Natural killer cell (primary cell): Measurements from ENCODE around the gene TCEANC2. TPM values are rescaled to one million over a fixed set of nuclear protein-coding genes. Genes with fewer than 3 reads are reported as not detected.
"Not testable (repeated sequence)": the region's sequence is repeated elsewhere in the genome, so short reads cannot be mapped to it uniquely, and the experiment has no call there.

Source experiments
- ATAC-seq, 3 donors: fragments of 150-1000 bp in 2 of 3; fragments of 200-7000 bp in 1 of 3; cut with Tn5 transposase; 1 replicate in 1 of 3; 2 replicates in 2 of 3; pipeline ENCODE4 v1.10.0; 2021; ENCODE audit warnings: mild to moderate bottlenecking in 2 of 3, moderate library complexity in 2 of 3
- DNase-seq, 2 donors: peaks; one replicate each; pipeline versions ENCODE4 v3.0.0 to v3.0.0-alpha.2; 2013 to 2021; ENCODE audit warnings: mixed read lengths in 1 of 2
- H3K27ac ChIP-seq: one replicate; pipeline ENCODE4 v1.5.1; 2013; ENCODE audit warnings: mild to moderate bottlenecking, low read length
- H3K27me3 ChIP-seq: one replicate; pipeline ENCODE4 v1.6.1; 2013; ENCODE audit warnings: low read length; ENCODE audit not compliant: control insufficient read depth, insufficient read depth
- H3K36me3 ChIP-seq: one replicate; pipeline ENCODE4 v1.6.1; 2013; ENCODE audit warnings: low read length; ENCODE audit not compliant: control insufficient read depth, insufficient read depth
- H3K4me1 ChIP-seq: one replicate; pipeline ENCODE4 v1.6.1; 2013; ENCODE audit warnings: low read length; ENCODE audit not compliant: control insufficient read depth, insufficient read depth
- H3K4me3 ChIP-seq: one replicate; pipeline ENCODE4 v1.5.1; 2013; ENCODE audit warnings: low read length
- H3K9me3 ChIP-seq: one replicate; pipeline ENCODE4 v1.6.1; 2013; ENCODE audit warnings: low read length; ENCODE audit not compliant: control insufficient read depth, insufficient read depth
- H3K27ac Mint-ChIP-seq, 2 donors: one replicate each; pipeline ENCODE4 v1.8.0; 2022; ENCODE audit warnings: mild to moderate bottlenecking in 2 of 2, mixed read lengths in 2 of 2, moderate library complexity in 1 of 2
- H3K27me3 Mint-ChIP-seq, 2 donors: one replicate each; pipeline ENCODE4 v1.8.0; 2022; ENCODE audit warnings: low read depth in 2 of 2, mixed read lengths in 2 of 2
- H3K36me3 Mint-ChIP-seq: one replicate; pipeline ENCODE4 v1.8.0; 2022; ENCODE audit warnings: mixed read lengths
- H3K4me1 Mint-ChIP-seq, 2 donors: one replicate each; pipeline ENCODE4 v1.8.0; 2022; ENCODE audit warnings: mixed read lengths in 2 of 2
- H3K4me3 Mint-ChIP-seq: one replicate; pipeline ENCODE4 v1.8.0; 2022; ENCODE audit warnings: mild to moderate bottlenecking, moderate library complexity, mixed read lengths
- H3K9me3 Mint-ChIP-seq, 2 donors: one replicate each; pipeline ENCODE4 v1.8.0; 2022; ENCODE audit warnings: mixed read lengths in 2 of 2
- WGBS: methylation state at CpG from one replicate; pipeline ENCODE4 v1.1.7; 2013; ENCODE audit warnings: missing lambda C conversion rate; ENCODE audit not compliant: insufficient coverage; 5-methylcytosine and 5-hydroxymethylcytosine counted together
- intact Hi-C: fragments of 100-400 bp; cut with micrococcal nuclease; formaldehyde crosslinking; loops from one replicate; pipeline ENCODE4 v1.14.2; 2022
- total RNA-seq, 4 donors: library from RNA; stranded (reverse); fragments of 120-200 nt in 1 of 4; gene quantifications; one replicate each; pipeline versions ENCODE4 v1.2.3 to v1.2.4, GENCODE V29; 2013 to 2022
- TF ChIP-seq, protein P1 (sequence below): fragments of 200-600 bp; IDR thresholded peaks from one replicate; pipeline ENCODE4 v1.8.0; 2022; ENCODE audit warnings: antibody characterized with exemption

The TCEANC2 gene
- total RNA-seq = 1 to 10 TPM; 5.1 to 9.5 (median 7.3) TPM
- total RNA-seq (2013) = 11.4 TPM

- Mint-ChIP-seq H3K9me3 (no peaks in the 10 kb centered on the region), H3K4me1 (peaks cover 23 to 24% of the 10 kb centered on the region in 2 donors), H3K27me3 (no peaks in the 10 kb centered on the region), H3K27ac (no peak within 1 kb of the TSS), H3K36me3 (no peaks in the 10 kb centered on the region), H3K4me3 (no peak within 1 kb of the TSS)
- peak within 1 kb of the TSS; percentile 88 for H3K4me3 ChIP-seq
- TF ChIP-seq, protein P1, sequence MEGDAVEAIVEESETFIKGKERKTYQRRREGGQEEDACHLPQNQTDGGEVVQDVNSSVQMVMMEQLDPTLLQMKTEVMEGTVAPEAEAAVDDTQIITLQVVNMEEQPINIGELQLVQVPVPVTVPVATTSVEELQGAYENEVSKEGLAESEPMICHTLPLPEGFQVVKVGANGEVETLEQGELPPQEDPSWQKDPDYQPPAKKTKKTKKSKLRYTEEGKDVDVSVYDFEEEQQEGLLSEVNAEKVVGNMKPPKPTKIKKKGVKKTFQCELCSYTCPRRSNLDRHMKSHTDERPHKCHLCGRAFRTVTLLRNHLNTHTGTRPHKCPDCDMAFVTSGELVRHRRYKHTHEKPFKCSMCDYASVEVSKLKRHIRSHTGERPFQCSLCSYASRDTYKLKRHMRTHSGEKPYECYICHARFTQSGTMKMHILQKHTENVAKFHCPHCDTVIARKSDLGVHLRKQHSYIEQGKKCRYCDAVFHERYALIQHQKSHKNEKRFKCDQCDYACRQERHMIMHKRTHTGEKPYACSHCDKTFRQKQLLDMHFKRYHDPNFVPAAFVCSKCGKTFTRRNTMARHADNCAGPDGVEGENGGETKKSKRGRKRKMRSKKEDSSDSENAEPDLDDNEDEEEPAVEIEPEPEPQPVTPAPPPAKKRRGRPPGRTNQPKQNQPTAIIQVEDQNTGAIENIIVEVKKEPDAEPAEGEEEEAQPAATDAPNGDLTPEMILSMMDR = no peak
- peak; percentile 88 to 96 (median 90) for ATAC-seq
- intact Hi-C loops = loop anchor here (1.0 to 5.0 kb wide), 6 partner anchors 108 to 754 kb away; partner anchors contain the start of genes IFT25, NDC1, PARS2 and SSBP3
- peak; percentile 93 to 99 for DNase-seq
- no peaks in the 10 kb centered on the region for H3K27me3 ChIP-seq
- WGBS = 0% methylated on average over 59 of the region's 59 CpGs
- peak within 1 kb of the TSS; percentile 84 for H3K27ac ChIP-seq
- H3K4me1 ChIP-seq = peaks cover 33% of the 10 kb centered on the region
- H3K36me3 ChIP-seq = peaks cover 4% of the 10 kb centered on the region
- H3K9me3 ChIP-seq = no peaks in the 10 kb centered on the region
Measured at GRCh38 chr1:54052934-54053744, at the start of gene TCEANC2, which contains the start of gene TMEM59. TCEANC2 (plus strand) TSS chr1:54053608; CDS start chr1:54054423, 815 bp downstream. TMEM59 (minus strand) TSS chr1:54053204; CDS start chr1:54053188, 16 bp downstream.

DNA sequence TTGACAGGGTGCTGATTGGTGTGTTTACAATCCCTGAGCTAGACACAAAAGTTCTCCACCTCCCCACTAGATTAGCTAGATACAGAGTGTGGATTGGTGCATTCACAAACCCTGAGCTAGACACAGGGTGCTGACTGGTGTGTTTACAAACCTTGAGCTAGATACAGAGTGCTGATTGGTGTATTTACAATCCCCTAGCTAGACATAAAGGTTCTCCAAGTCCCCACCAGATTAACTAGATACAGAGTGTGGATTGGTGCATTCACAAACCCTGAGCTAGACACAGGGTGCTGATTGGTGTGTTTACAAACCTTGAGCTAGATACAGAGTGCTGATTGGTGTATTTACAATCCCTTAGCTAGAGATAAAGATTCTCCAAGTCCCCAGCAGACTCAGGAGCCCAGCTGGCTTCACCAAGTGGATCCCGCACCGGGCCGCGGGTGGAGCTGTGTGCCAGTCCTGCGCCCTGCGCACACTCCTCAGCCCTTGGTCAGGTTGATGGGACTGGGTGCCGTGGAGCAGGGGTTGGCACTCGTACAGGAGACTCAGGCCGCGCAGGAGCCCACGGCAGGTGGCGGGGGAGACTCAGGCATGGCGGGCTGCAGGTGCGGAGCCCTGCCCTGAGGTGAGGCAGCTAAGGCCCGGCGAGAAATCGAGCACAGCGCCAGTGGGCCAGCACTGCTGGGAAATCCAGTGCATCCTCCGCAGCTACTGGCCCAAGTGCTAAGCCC, 49.5 kb upstream of the TCEANC2 start:
- H3K4me1 Mint-ChIP-seq, H3K4me3 ChIP-seq, H3K4me1 ChIP-seq, H3K36me3 ChIP-seq, ATAC-seq, H3K27me3 ChIP-seq, H3K36me3 Mint-ChIP-seq, H3K9me3 Mint-ChIP-seq, H3K27ac ChIP-seq, H3K4me3 Mint-ChIP-seq, intact Hi-C loops, H3K9me3 ChIP-seq, H3K27ac Mint-ChIP-seq, H3K27me3 Mint-ChIP-seq, DNase-seq: not testable (repeated sequence)
- WGBS = 95% methylated on average over 19 of the region's 19 CpGs

GRCh38 chr1:54004481-54005049, 48.8 kb upstream of the TCEANC2 start:
- TF ChIP-seq, protein P1 = no peak

DNA sequence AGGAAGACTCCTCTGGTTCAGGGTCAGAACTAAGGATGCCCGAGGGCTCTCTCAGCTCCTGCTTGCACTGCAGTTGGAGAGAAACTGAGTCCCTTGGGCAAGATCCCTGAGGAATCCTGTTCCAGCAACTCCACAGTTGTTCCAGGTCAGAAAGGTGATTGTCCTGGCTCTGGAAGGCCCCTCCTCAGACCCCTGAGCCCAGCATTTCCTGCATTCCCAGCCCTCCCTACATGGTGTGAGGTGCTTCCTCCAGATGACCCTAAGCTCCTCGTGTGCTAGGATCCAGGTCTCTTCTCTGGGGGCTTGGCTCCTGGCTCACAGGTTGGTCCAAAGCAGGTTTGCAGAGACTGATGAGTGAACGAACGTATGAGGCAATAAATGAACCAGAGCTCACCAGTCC, 46.9 kb upstream of the TCEANC2 start:
- TF ChIP-seq, protein P1 = no peak
- H3K36me3 Mint-ChIP-seq = no peaks in the 10 kb centered on the region
- no peaks in the 10 kb centered on the region for H3K27me3 ChIP-seq
- no peak overlapping the region for H3K27ac ChIP-seq
- ATAC-seq (no peak), DNase-seq (no peak)
- H3K4me1 Mint-ChIP-seq = no peaks in the 10 kb centered on the region
- no peak overlapping the region for H3K4me3 ChIP-seq
- intact Hi-C loops = no loop called here
- H3K27ac Mint-ChIP-seq = no peak overlapping the region
- peaks cover 4 to 19% of the 10 kb centered on the region in 2 donors for H3K27me3 Mint-ChIP-seq
- no peaks in the 10 kb centered on the region for H3K9me3 ChIP-seq
- H3K4me3 Mint-ChIP-seq = no peak overlapping the region
- H3K4me1 ChIP-seq = no peaks in the 10 kb centered on the region
- H3K36me3 ChIP-seq = no peaks in the 10 kb centered on the region
- WGBS = 81% methylated on average over 4 of the region's 4 CpGs
- H3K9me3 Mint-ChIP-seq = no peaks in the 10 kb centered on the region

More at GRCh38 chr1:54004481-54005049, 48.8 kb upstream of the TCEANC2 start:
- no peak overlapping the region for H3K4me3 Mint-ChIP-seq
- no peaks in the 10 kb centered on the region for H3K9me3 Mint-ChIP-seq
- H3K4me3 ChIP-seq = no peak overlapping the region
- no peaks in the 10 kb centered on the region for H3K36me3 Mint-ChIP-seq
- ATAC-seq (no peak), DNase-seq (no peak)
- H3K27ac ChIP-seq = no peak overlapping the region
- no peaks in the 10 kb centered on the region for H3K4me1 Mint-ChIP-seq
- no peak overlapping the region for H3K27ac Mint-ChIP-seq
- H3K27me3 Mint-ChIP-seq = peaks cover 7 to 10% of the 10 kb centered on the region in 2 donors
- H3K9me3 ChIP-seq = no peaks in the 10 kb centered on the region
- 94% methylated on average over 26 of the region's 27 CpGs for WGBS
- intact Hi-C loops = no loop called here
- no peaks in the 10 kb centered on the region for H3K27me3 ChIP-seq
- H3K36me3 ChIP-seq = no peaks in the 10 kb centered on the region
- no peaks in the 10 kb centered on the region for H3K4me1 ChIP-seq
